Effector memory CD8-positive, alpha-beta T cell (primary cell): Measurements from ENCODE around the gene VDAC1.

Experiments
- ATAC-seq: fragments of 150-1000 bp; cut with Tn5 transposase; replicated peaks from 2 replicates; pipeline ENCODE4 v1.10.0; 2021; ENCODE audit warnings: mild to moderate bottlenecking, moderate library complexity
- DNase-seq, 3 experiments: peaks; one replicate each; pipeline ENCODE4 v3.0.0; 2021
- H3K27ac Mint-ChIP-seq, 2 donors: one replicate each; pipeline ENCODE4 v1.8.0; 2022; ENCODE audit warnings: mild to moderate bottlenecking in 2 of 2, mixed read lengths in 2 of 2, moderate library complexity in 2 of 2
- H3K27me3 Mint-ChIP-seq, 2 donors: one replicate each; pipeline ENCODE4 v1.8.0; 2022; ENCODE audit warnings: mixed read lengths in 2 of 2
- H3K36me3 Mint-ChIP-seq: one replicate; pipeline ENCODE4 v1.8.0; 2022; ENCODE audit warnings: mild to moderate bottlenecking, moderate library complexity, mixed read lengths; ENCODE audit not compliant: insufficient read depth
- H3K4me1 Mint-ChIP-seq, 2 donors: one replicate each; pipeline ENCODE4 v1.8.0; 2022; ENCODE audit warnings: low read depth in 2 of 2, mixed read lengths in 2 of 2
- H3K4me3 Mint-ChIP-seq, 2 donors: one replicate each; pipeline ENCODE4 v1.8.0; 2022; ENCODE audit warnings: mild to moderate bottlenecking in 2 of 2, mixed read lengths in 2 of 2, moderate library complexity in 2 of 2
- H3K9me3 Mint-ChIP-seq, 2 donors: one replicate each; pipeline ENCODE4 v1.8.0; 2022; ENCODE audit warnings: mixed read lengths in 2 of 2

The VDAC1 gene

DNA sequence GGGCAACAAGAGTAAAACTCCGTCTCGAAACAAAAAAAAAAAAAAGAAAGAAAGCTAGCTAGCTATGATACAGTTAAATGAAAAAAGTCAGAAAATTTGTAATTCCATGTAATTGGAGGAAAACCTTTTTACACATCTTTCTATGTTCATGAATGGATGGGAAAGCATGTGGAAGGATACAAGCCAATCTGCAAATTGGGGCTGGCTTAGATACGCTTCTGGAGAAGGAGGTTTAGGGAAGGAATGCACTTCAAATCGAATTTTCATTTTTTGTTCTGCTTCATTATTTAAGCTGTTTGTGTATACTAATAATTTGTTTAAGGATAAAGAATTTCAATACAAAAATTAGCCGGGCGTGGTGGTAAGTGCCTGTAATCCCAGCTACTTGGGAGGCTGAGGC is 6.7 kb downstream of the VDAC1 start:
- no peak for ATAC-seq
- peak overlapping the region in 1 of 2 donors; percentile 27 for H3K4me3 Mint-ChIP-seq
- H3K27ac Mint-ChIP-seq: peak overlapping the region; percentile 25 to 32
- H3K4me1 Mint-ChIP-seq: peaks cover 55 to 65% of the 10 kb centered on the region in 2 donors
- DNase-seq: no peak
- peaks cover 19% of the 10 kb centered on the region for H3K36me3 Mint-ChIP-seq
- H3K27me3 Mint-ChIP-seq: no peaks in the 10 kb centered on the region
- H3K9me3 Mint-ChIP-seq: no peaks in the 10 kb centered on the region

DNA sequence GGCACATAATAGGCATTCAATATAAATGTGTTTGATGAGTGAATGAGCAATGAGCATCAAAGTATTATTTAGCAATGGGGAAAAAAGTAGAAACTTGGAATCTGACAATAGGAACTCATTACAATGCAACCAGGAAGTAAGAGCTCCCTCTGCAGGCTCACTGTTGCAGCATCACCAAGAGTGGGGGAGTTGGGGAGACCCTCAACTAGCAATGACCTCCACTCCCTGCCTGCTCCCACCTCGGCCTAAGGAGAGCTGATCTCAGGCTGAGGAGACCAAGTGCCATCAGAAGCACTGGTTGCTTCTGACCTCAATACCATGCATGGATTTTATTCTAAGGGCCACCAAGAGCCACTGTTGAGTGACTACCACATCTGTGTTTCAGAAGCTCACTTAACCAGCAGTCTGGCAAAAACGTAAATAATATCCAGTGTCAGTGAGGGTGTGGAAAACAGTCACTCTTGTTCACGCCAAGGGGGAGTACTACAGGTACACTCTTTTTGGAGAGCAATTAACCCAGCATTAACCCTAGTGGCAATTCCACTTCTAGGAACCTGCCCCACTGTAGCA is 8.0 kb downstream of the VDAC1 start:
- peaks cover 21% of the 10 kb centered on the region for H3K36me3 Mint-ChIP-seq
- no peaks in the 10 kb centered on the region for H3K9me3 Mint-ChIP-seq
- peak; percentile 58 for ATAC-seq
- H3K27me3 Mint-ChIP-seq: no peaks in the 10 kb centered on the region
- H3K27ac Mint-ChIP-seq: no peak overlapping the region
- no peak for DNase-seq
- no peak overlapping the region for H3K4me3 Mint-ChIP-seq
- peaks cover 52 to 57% of the 10 kb centered on the region in 2 donors for H3K4me1 Mint-ChIP-seq

DNA sequence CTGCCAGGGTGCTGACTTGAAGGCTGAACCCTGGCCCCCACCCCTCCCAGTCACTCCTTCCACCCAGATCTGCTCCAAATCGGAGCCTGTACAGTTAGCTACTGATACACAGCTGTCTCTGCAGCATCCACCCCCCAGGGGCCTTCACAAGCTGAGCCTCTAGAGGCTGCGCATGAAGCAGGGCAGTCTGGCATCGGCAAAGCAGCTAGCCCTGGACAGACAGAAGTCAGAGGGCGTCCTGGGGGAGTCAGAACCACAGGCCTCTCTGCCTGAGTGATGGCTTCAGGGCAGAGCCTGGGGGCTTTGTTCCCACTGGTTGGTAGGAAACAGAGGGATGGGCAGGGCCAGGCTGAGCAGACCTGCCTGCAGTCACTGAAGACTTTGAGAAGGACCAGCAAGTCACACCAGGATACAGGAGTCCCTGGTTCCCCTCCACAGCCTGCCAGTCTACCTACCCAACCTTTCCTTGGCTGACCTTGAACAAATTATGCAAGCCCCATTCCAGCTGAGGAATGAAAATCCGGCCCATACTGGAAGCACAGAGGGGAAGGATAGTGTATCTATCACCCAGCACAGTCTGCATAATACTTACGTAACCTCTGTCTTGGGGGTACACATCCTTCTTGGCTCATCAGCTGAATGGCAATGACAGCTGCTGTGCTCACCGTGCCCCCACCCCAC is 8.8 kb downstream of the VDAC1 start:
- no peaks in the 10 kb centered on the region for H3K9me3 Mint-ChIP-seq
- no peak for DNase-seq
- H3K27ac Mint-ChIP-seq: peak overlapping the region; percentile 13 to 83
- peaks cover 47 to 52% of the 10 kb centered on the region in 2 donors for H3K4me1 Mint-ChIP-seq
- H3K36me3 Mint-ChIP-seq: peaks cover 23% of the 10 kb centered on the region
- no peak overlapping the region for H3K4me3 Mint-ChIP-seq
- ATAC-seq: no peak
- H3K27me3 Mint-ChIP-seq: no peaks in the 10 kb centered on the region

DNA sequence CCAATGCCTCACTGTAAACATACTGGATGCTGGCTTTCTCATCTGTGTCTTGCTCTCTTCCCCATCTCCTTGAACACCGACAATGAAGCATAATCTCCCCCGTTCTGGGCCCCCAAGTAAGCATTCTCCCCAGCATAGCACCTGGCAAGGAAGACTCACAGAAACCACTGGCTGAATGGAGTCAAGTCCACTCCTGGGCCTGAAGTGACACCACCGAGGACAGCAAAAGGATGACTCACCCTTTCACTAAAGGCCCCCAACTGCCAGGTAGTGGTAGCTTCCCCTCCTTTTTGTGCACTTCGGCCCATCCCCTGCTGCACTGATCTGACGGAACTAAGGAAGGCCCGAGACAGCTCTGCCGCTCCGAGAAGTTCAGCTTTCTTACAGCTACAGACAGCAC is 9.4 kb downstream of the VDAC1 start:
- DNase-seq (no peak), ATAC-seq (no peak)
- Mint-ChIP-seq H3K27ac (peak overlapping the region; percentile 13 to 83), H3K36me3 (peaks cover 21% of the 10 kb centered on the region), H3K4me1 (peaks cover 43 to 48% of the 10 kb centered on the region in 2 donors), H3K4me3 (peak overlapping the region in 1 of 2 donors; percentile 11), H3K9me3 (no peaks in the 10 kb centered on the region), H3K27me3 (no peaks in the 10 kb centered on the region)

DNA sequence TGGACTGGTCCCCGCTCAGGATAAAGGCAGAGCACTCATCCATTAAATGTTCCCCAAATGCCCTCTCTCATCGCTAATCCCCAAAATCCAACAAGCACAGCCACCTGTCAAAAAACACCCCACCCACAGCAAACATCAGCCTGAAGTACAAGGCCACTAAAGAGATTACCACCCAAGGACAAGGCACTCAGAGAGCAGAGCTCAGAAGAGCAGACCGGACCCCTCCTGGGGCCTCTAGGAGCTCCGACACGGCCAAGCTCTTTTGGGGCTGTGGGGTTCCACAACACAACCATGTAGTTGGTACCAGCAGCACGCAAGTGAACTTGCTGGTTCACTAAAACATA is 9.8 kb downstream of the VDAC1 start:
- DNase-seq: no peak
- no peaks in the 10 kb centered on the region for H3K9me3 Mint-ChIP-seq
- H3K27ac Mint-ChIP-seq: peak overlapping the region; percentile 13 to 83
- peaks cover 22% of the 10 kb centered on the region for H3K36me3 Mint-ChIP-seq
- peaks cover 39 to 48% of the 10 kb centered on the region in 2 donors for H3K4me1 Mint-ChIP-seq
- ATAC-seq: no peak
- no peaks in the 10 kb centered on the region for H3K27me3 Mint-ChIP-seq
- peak overlapping the region in 1 of 2 donors; percentile 11 for H3K4me3 Mint-ChIP-seq

DNA sequence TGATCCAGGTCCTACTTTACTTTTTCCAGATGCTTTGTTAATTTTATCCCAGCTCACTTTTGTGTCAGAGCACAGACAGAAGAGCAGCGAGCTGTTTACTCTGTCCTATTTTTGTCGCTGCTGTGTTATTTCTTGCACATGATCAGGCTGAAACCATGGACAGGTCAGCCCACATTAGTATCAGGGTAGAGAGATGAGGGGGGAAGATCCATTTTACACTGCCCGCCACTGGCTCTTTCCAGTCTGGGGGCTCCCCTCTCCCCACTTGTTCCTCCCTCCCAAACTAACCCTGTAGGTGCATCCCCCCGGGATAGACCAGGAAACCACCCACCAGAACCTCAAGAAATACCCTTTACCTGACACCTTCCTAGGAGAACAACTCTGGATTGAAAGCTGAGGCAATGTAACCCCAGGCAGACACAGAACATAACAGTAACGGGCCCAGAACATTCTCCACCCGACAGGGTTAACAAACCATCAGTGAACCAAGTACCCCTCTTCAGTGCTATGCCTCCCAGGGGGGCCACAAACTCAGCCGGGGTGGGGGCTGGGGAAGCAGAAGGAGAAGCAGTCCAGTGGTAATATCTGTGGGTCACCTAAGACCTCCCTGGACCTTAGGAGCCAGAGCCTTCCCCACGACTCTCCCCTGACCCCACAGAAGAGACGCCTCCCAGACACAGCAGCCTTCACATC is 10.3 kb downstream of the VDAC1 start:
- Mint-ChIP-seq H3K4me1 (peaks cover 35 to 44% of the 10 kb centered on the region in 2 donors), H3K9me3 (no peaks in the 10 kb centered on the region), H3K27me3 (no peaks in the 10 kb centered on the region), H3K36me3 (peaks cover 27% of the 10 kb centered on the region), H3K4me3 (no peak overlapping the region), H3K27ac (peak overlapping the region in 1 of 2 donors; percentile 41)
- DNase-seq (no peak), ATAC-seq (no peak)

DNA sequence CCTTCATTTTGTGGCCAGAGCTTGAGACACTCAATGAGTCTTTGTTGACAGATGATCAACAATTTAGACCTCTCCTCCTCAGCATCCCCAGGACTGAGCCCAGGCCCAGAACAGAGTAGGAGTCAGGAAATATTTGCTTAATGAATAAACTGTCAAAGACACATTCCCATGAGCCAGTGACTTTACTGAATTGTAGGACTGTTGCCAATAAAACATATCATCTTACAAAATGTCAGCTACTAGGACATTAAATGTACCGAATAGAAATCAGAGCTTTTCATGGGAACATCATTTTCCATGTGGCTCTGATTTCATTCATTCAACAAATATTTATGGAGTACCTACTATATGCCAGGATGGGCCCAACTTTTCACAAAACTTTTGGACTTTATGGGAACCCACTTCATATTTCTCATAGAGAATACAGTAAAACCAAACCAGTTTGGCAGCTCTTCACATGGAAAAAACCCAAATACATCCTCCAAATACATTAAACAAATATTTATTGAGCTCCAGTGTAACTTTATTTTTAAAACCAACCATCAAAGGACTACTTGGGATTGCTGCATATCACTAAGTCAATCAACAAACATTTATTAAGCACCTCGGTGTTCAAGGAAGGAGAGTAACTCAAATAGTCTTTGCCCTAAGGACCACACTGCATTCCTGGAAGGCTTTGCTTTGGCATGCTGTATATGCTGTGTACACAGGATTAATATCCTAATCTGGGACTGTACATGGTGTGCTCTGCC is 11.4 kb downstream of the VDAC1 start:
- Mint-ChIP-seq H3K9me3 (no peaks in the 10 kb centered on the region), H3K4me1 (peaks cover 31 to 37% of the 10 kb centered on the region in 2 donors), H3K36me3 (peaks cover 32% of the 10 kb centered on the region), H3K27me3 (no peaks in the 10 kb centered on the region), H3K4me3 (no peak overlapping the region), H3K27ac (peak overlapping the region in 1 of 2 donors; percentile 38)
- no peak for DNase-seq
- ATAC-seq: no peak

DNA sequence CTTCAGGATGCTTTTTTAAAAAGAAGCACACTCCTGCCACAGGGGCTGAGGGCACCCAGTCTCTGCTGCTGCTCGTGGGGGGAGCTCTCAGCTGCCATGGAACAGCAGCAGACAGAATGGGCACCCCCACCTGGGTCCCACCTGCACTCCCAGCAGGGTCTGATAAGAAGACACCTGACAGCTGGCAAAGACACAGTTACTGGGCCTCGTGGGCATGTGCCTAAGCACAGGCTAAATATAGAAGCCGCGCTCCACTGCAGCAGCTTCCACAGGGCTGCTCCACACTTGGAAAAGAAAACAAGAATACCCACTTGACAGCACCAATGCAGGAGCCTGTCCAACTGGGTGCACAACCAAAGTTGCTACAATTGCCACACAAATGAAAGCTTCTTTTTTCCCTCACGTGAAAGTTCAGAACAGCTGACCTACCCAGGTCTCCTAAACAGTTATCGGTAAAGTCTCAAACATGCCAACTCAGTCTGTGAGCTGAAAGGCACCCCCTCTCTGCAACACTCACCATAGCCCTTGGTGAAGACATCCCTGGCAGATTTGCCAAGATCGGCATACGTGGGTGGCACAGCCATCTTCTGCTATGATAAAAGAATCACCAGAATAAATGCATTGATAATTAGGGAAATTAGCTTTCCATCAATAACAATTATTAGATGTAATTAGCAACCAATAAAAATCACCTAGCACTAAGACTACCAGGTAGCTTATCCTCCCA is 12.2 kb downstream of the VDAC1 start:
- H3K9me3 Mint-ChIP-seq: no peaks in the 10 kb centered on the region
- H3K4me3 Mint-ChIP-seq: no peak overlapping the region
- peaks cover 40% of the 10 kb centered on the region for H3K36me3 Mint-ChIP-seq
- no peaks in the 10 kb centered on the region for H3K27me3 Mint-ChIP-seq
- no peak for ATAC-seq
- H3K27ac Mint-ChIP-seq: peak overlapping the region in 1 of 2 donors; percentile 38
- peaks cover 27 to 32% of the 10 kb centered on the region in 2 donors for H3K4me1 Mint-ChIP-seq
- DNase-seq: no peak

DNA sequence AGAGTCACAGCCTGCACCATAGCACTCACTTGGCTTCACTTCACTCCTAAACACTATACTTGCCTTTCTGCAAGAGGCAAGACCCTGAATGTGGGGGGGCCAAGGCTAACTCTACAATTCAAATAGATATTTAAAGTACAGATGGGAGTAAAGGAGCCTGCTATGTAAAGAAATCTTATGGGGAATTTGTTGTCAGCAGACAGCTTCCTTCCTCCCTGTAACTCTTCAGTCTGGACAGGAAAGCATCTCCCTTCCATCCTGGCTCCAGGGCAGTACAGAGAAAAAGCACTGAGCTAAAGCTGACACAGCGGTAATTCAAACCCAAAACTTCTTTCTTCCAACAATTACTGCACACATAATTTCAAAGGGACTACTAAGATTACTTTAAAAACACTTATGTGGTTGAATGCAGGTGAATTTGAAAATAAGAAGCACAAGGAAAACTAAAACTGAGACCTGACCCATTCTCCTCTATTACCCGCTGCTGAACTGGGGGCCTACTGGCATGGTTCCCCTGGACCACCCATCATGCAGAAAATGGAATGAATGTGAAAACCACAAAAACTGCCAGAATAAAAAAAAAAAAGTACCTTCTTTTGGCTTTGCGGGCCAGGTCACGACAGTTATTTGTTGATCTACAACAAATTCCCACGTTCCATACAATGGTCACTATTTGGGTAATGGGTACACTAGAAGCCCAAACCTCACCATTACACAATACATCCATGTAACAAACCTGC is 13.4 kb downstream of the VDAC1 start:
- H3K27me3 Mint-ChIP-seq: no peaks in the 10 kb centered on the region
- peaks cover 27% of the 10 kb centered on the region in 2 donors for H3K4me1 Mint-ChIP-seq
- H3K9me3 Mint-ChIP-seq: no peaks in the 10 kb centered on the region
- H3K27ac Mint-ChIP-seq: no peak overlapping the region
- no peak overlapping the region for H3K4me3 Mint-ChIP-seq
- peaks cover 49% of the 10 kb centered on the region for H3K36me3 Mint-ChIP-seq
- DNase-seq: no peak
- no peak for ATAC-seq

DNA sequence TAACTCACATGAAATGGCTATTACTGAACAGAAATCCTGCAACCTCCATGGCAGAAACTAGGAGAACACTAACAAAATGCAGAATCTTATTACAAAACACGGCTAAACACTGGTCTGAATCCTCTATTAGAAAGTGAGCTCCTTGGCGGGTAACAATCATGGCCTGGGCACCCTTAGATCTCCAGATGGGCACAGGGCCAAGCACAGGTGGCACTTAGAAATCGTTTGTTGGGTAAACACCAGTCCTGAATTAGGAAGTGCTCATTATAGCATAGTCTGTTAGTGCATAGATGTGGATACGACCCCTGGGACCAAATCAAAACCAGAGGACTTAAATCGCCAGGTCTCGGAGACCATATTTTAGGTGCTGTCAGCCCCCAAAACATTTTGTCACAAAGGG is 14.4 kb downstream of the VDAC1 start:
- H3K9me3 Mint-ChIP-seq: no peaks in the 10 kb centered on the region
- no peak overlapping the region for H3K27ac Mint-ChIP-seq
- H3K4me1 Mint-ChIP-seq: peaks cover 24 to 25% of the 10 kb centered on the region in 2 donors
- H3K27me3 Mint-ChIP-seq: no peaks in the 10 kb centered on the region
- DNase-seq (no peak), ATAC-seq (no peak)
- no peak overlapping the region for H3K4me3 Mint-ChIP-seq
- peaks cover 51% of the 10 kb centered on the region for H3K36me3 Mint-ChIP-seq

DNA sequence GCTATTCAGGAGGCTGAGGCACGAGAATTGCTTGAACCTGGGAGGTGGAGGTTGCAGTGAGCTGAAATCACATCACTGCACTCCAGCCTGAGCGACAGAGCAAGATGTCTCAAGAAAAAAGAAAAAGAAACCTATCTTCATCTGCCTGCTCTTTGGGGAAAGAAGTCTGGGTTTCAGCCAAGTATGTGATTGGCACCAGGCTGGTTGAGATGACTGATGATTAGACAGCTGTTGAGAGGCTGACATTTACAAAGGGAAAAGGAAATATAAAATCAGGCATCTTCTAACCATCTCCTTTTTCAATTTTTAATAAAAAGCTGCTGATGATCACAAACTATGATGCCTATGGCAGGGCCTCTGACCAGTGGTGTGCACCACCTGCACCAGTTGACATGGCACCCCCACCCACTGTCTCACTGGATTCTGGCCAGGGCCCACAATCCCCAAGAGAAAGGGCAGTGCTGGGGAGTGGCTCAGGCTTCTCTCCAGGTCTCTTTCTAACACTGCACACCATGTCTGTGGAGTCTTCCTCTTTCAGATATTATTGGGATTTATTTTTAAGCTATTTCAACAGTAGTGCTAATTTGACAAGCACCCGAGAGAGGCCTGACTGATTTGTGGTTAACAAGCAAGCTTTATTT is 19.1 kb downstream of the VDAC1 start:
- Mint-ChIP-seq H3K4me3 (no peak overlapping the region), H3K36me3 (peaks cover 66% of the 10 kb centered on the region), H3K9me3 (no peaks in the 10 kb centered on the region), H3K27ac (peak overlapping the region; percentile 28 to 75), H3K4me1 (no peaks in the 10 kb centered on the region), H3K27me3 (no peaks in the 10 kb centered on the region)
- DNase-seq (no peak), ATAC-seq (no peak)

DNA sequence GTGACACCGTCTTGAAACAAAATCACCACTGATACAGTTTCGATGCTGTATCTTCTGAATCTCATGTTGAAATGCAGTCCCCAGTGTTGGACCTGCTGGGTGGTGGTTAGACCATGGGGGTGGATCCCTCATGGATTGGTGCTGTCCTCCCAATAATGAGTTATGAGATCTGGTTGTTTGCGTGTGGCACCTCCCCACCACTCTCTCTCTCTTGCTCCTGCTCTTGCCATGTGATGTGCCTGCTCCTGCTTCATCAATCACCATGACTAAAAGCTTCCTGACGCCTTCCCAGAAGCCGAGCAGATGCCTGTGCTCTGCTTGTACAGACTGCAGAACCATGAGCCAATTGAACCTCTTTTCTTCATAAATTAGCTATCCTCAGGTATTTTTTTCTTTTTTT is 21.1 kb downstream of the VDAC1 start:
- Mint-ChIP-seq H3K27ac (no peak overlapping the region), H3K4me3 (no peak overlapping the region), H3K36me3 (peaks cover 51% of the 10 kb centered on the region), H3K27me3 (no peaks in the 10 kb centered on the region), H3K4me1 (no peaks in the 10 kb centered on the region), H3K9me3 (no peaks in the 10 kb centered on the region)
- DNase-seq: no peak
- no peak for ATAC-seq
